Suppressor macrophage treated with lipopolysaccharide for 4 hours (primary cell): ENCODE results near the gene RPL28.
A peak's percentile ranks its signal among the peaks of the same experiment; 100 is the strongest.

Source experiments
- DNase-seq: peaks from one replicate; pipeline ENCODE4 v3.0.0-alpha.2; 2020

The RPL28 gene

GRCh38 chr19:55385724-55386492 is at the start of gene RPL28:
Gene RPL28 (plus strand): TSS chr19:55385932. CDS start chr19:55386358, 426 bp downstream.
- peak; percentile 100 for DNase-seq

GRCh38 chr19:55336101-55336500 is 49.6 kb upstream of the RPL28 start:
- no peak for DNase-seq

- DNase-seq, result peak; percentile 100
These were observed 46.4 kb upstream of the RPL28 start, which contains the start of gene KMT5C for GRCh38 chr19:55339105-55339888. Gene KMT5C (plus strand): TSS chr19:55339876. CDS start chr19:55341937, 2,061 bp downstream.

GRCh38 chr19:55339889-55340783 is 45.6 kb upstream of the RPL28 start:
- no peak for DNase-seq

- DNase-seq, result no peak
These were observed 45.0 kb upstream of the RPL28 start for GRCh38 chr19:55340784-55341147.

GRCh38 chr19:55341171-55341588 is 44.6 kb upstream of the RPL28 start:
- peak; percentile 86 for DNase-seq

GRCh38 chr19:55341595-55342531 is 43.9 kb upstream of the RPL28 start:
- no peak for DNase-seq

- DNase-seq, result no peak
These were observed 41.3 kb upstream of the RPL28 start for GRCh38 chr19:55344444-55344843.

GRCh38 chr19:55345101-55345817 is 40.5 kb upstream of the RPL28 start:
- DNase-seq, result no peak

- DNase-seq, result no peak
These were observed 39.7 kb upstream of the RPL28 start for GRCh38 chr19:55345818-55346724.

GRCh38 chr19:55346725-55347441 is 38.8 kb upstream of the RPL28 start:
- no peak for DNase-seq

- no peak for DNase-seq
These were observed 38.2 kb upstream of the RPL28 start for GRCh38 chr19:55347442-55348009.

GRCh38 chr19:55348317-55349034 is 37.3 kb upstream of the RPL28 start:
- DNase-seq, result no peak

GRCh38 chr19:55350620-55351315 is 35.0 kb upstream of the RPL28 start:
- DNase-seq, result no peak

- no peak for DNase-seq
These were observed 33.7 kb upstream of the RPL28 start for GRCh38 chr19:55352040-55352439.

GRCh38 chr19:55352549-55353145 is 33.1 kb upstream of the RPL28 start:
- DNase-seq, result no peak

GRCh38 chr19:55353356-55353802 is 32.4 kb upstream of the RPL28 start:
- DNase-seq, result no peak
